Stimulated activated CD4-positive, alpha-beta T cell treated with anti-CD3 and anti-CD28 coated beads, Interleukin-12 subunit alpha, Interleukin-12 subunit beta, amount 100 ng/mL, for 4 hours (primary cell): ENCODE measurements around the gene FAM25A.
A peak's percentile ranks its signal among the peaks of the same experiment; 100 is the strongest.
"Not testable (repeated sequence)": the region's sequence is repeated elsewhere in the genome, so short reads cannot be mapped to it uniquely, and the experiment has no call there.

Source experiments
- DNase-seq: peaks from one replicate; pipeline ENCODE4 v3.0.0-alpha.2; 2020

FAM25A gene

GRCh38 chr10:87020056-87020455, at the start of gene FAM25A:
Gene FAM25A (plus strand): TSS chr10:87020294. CDS start chr10:87020325, 31 bp downstream.
- DNase-seq, result not testable (repeated sequence)

DNA sequence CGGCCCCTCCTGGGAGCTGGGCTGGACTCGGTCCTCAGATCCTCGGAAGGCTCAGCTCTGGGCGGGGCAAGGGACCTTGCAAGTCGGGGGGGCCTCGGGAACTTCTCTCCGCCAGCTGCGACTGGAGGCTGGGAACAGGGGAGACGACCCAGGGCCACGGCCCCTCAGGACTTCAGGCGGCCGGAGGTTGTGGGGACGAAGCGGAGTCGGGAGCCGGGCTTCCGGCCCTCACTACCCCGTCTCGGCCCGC, 49.2 kb upstream of the FAM25A start:
- DNase-seq, result no peak

- peak; percentile 86 for DNase-seq
These were observed 48.7 kb upstream of the FAM25A start for GRCh38 chr10:86971232-86971991.

GRCh38 chr10:86972613-86973380, 47.3 kb upstream of the FAM25A start:
- DNase-seq, result no peak

GRCh38 chr10:86974484-86974883, 45.6 kb upstream of the FAM25A start:
- no peak for DNase-seq

DNA sequence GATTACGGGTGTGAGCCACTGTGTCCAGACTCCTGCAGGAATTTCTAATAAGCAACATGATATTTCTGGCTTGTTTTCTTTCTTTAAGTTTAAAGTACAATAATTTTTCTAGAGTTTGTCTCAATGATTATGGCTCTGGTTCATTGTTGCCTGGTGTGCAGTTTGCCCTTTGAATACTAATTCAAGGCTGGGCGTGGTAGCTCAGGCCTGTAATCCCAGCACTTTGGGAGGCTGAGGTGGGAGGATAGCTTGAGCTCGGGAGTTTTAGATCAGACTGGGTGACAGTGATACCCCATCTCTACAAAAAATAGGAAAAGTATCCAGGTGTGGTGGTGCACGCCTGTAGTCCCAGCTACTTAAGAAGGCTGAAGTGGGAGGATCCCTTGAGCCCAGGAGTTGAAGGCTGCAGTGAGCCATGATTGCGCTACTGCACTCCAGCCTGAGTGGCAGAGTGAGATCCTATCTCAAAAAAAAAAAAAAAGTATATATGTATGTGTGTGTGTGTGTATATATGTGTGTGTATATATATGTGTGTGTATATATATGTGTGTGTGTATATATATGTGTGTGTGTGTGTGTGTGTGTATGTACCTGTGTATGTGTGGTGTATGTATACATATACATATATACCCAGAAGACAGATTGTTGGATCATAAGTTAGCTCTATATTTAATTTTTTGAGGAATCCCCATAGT, 43.6 kb upstream of the FAM25A start:
- no peak for DNase-seq

DNA sequence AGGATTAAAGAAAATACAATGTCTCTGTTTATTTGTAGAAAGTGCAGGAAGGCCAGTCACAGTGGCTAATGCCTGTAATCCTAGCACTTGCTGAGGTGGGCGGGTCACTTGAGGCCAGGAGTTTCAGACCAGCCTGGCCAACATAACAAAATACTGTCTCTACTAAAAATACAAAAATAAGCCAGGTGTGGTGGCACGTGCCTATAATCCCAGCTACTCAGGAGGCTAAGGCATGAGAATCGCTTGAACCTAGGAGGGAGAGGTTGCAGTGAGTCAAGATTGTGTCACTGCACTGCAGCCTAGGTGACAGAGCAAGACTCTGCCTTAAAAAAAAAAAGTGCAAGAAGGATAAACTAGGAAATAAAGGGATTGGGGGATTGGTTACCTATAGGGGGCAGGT, 41.6 kb upstream of the FAM25A start:
- DNase-seq, result not testable (repeated sequence)

GRCh38 chr10:86979296-86979818, 40.7 kb upstream of the FAM25A start:
- no peak for DNase-seq

DNA sequence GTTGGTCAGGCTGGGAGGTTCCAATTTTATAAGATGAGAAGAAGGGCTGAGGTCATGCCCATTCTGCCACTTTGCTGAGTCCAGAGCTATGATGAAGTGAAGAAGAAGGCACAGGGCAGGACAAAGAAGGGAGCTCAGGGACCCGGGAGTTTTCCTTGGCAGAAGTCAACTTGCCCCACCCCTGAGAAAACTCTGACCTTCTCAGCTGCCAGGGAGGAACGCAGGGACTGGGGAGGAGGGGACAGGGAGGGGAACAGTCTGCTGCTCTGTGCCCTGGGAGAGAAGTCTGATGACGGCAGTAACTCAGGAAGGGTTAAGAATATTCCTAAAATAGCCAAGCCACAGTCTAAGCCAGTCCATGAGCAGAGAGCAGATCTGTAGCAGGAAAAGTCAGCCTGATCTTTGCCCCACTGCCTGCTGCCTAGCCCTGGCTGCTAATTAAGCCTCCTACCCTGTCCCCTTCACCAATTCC, 40.1 kb upstream of the FAM25A start:
- DNase-seq, result no peak

- DNase-seq, result not testable (repeated sequence)
These were observed 39.1 kb upstream of the FAM25A start for GRCh38 chr10:86981020-86981419.

- no peak for DNase-seq
These were observed 38.4 kb upstream of the FAM25A start for GRCh38 chr10:86981716-86982115.

DNA sequence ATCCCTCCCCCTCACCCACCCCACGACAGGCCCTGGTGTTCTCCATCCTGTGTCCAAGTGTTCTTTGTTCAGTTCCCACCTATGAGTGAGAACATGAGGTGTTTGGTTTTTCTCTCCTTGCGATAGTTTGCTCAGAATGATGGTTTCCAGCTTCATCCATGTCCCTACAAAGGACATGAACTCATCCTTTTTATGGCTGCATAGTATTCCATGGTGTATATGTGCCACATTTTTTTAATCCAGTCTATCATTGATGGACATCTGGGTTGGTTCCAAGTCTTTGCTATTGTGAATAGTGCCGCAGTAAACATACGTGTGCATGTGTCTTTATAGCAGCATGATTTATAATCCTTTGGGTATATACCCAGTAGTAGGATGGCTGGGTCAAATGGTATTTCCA, 35.6 kb upstream of the FAM25A start:
- DNase-seq, result not testable (repeated sequence)

GRCh38 chr10:86988520-86988919, 31.6 kb upstream of the FAM25A start:
- no peak for DNase-seq

DNA sequence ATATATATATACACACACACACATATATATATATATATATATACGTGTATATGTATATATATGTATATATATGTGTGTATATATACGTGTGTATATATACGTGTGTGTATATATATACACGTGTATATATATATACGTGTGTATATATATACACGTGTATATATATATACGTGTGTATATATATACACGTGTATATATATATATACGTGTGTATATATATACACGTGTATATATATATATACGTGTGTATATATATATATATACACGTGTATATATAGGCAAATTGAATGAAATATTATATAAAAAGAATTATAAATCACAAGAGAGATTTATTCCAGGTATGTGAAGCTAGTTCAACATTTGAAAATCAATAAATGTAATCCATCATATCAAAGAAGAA, 28.7 kb upstream of the FAM25A start:
- not testable (repeated sequence) for DNase-seq

DNA sequence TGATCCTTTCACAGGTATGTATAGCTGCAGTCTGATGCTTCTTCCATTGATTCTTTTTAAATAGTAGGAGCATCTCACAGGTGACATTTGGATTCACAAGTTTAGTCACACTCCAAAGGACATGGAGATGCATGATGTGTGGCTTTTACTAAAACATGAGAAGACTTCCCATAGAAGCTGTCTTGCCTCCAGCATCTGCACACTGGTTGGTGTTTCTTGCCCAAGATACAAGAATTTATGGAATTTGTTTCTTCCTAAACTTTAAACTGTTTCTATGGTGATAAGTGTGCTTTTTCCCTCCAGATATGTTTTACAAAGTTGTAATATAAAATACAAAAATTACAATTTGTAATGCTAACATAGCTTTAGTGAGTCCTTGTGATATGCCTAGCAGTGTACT, 27.6 kb upstream of the FAM25A start:
- no peak for DNase-seq

- no peak for DNase-seq
These were observed 27.2 kb upstream of the FAM25A start for GRCh38 chr10:86992929-86993328.

DNA sequence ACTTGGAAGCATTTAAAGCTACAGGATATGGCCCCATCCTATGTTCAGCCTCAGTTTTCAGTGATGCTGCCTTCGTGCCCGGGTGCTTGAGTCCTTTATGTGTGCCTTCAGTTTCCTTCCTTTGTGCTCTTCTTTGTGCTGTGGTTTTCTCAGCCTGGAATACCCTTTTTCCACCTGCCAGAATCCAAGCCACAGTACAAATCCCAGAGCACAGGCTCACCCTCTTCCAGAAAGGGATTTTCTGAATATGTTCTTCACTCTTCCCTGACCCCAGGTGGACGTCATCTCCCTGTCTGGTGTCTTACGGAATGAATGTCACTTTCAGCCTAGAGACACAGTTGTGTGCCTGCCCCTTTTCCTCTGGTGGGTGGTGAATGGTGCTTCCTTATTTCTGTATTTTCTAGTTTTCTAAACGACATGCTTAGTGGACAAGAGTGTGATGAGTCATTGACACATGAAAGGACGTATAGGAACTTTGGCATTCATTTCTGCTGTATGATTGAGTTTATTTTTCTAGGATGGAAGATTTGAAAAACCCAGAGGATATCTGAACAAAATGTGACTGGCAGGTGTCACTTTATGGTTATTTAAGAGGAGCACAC, 20.2 kb upstream of the FAM25A start:
- not testable (repeated sequence) for DNase-seq

DNA sequence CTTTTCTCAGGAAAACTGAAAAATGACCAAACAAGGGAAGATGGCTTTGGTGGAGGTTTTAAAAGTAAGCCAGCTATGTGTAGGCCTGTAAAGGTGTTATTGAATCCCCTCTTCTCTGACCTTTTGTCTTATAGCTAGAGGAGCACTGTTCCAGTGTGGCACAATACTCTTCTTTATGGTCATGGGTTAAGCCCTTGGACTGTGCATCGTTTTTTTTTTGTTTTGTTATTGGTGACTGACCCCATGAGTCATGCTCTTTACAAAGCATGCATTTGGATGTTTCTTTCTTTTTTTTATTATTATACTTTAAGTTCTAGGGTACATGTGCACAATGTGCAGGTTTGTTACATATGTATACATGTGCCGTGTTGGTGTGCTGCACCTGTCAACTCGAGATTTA, 19.6 kb upstream of the FAM25A start:
- DNase-seq, result no peak

GRCh38 chr10:87007124-87007523, 13.0 kb upstream of the FAM25A start:
- not testable (repeated sequence) for DNase-seq

DNA sequence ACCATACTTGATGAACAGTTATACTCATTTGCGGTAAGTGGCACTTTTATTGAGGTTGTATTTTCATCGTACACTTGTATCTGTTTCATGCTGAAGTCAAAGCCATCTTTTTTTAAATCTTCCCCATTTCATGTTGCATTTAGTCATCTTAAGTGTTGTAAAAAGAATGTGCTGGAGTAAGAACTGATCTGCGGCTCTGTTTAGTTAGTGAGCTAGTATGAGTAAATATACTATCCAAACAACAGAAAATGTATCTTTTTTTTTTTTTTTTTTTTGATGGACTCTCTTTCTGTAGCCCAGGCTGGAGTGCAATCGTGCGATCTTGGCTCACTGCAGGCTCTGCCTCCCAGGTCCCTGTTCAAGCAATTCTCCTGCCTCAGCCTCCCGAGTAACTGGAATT, 12.4 kb upstream of the FAM25A start:
- not testable (repeated sequence) for DNase-seq

DNA sequence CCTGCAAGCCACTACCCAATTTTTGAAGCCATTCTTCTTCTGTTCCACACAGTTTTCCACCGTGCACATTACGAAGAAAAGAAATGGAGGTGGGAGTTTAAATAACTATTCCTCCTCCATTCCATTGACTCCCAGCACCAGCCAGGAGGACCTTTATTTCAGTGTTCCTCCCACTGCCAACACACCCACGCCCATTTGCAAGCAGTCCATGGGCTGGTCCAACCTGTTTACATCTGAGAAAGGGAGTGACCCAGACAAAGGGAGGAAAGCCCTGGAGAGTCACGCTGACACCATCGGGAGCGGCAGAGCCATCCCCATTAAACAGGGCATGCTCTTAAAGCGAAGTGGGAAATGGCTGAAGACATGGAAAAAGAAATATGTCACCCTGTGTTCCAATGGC, 11.8 kb upstream of the FAM25A start:
- DNase-seq, result not testable (repeated sequence)

GRCh38 chr10:87009134-87009696, 10.9 kb upstream of the FAM25A start:
- DNase-seq, result not testable (repeated sequence)

GRCh38 chr10:87013528-87013927, 6.6 kb upstream of the FAM25A start:
- not testable (repeated sequence) for DNase-seq
